Activated effector memory CD4-positive, alpha-beta T cell treated with anti-CD3 and anti-CD28 coated beads, Interleukin-2, amount 50 U/mL, for 16 hours (primary cell): ENCODE measurements around the gene CEP19.

ENCODE experiments used
- DNase-seq: peaks from one replicate; pipeline ENCODE4 v3.0.0-alpha.2; 2020

The CEP19 gene

DNA sequence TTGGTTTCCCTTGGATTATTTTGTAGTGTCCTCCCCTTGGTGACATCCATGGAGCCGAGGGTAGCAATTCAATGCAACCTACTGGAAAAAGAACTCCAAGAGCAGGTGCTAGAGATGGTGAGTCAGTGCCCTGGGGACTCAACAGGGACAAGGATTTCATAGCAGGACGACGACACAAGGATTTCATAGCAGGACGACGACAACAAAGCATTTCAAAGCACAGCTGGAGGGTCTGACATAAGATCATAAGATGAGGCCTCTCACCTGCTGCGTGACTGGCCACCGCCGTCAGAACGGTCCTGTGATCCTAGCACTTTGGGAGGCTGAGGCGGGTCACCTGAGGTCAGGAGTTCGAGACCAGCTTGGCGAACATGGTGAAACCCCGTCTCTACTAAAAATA, 50.0 kb downstream of the CEP19 start:
- no peak for DNase-seq

DNA sequence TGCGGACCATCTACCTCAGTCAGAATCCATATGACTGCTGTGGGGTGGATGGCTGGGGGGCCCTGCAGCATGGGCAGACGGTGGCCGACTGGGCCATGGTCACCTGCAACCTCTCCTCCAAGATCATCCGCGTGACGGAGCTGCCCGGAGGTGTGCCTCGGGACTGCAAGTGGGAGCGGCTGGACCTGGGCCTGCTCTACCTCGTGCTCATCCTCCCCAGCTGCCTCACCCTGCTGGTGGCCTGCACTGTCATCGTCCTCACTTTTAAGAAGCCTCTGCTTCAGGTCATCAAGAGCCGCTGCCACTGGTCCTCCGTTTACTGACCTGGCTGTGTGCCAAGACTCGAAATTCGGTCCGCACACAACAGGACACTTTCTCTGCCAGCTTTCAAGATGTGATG, 50.6 kb downstream of the CEP19 start:
- DNase-seq: no peak

DNA sequence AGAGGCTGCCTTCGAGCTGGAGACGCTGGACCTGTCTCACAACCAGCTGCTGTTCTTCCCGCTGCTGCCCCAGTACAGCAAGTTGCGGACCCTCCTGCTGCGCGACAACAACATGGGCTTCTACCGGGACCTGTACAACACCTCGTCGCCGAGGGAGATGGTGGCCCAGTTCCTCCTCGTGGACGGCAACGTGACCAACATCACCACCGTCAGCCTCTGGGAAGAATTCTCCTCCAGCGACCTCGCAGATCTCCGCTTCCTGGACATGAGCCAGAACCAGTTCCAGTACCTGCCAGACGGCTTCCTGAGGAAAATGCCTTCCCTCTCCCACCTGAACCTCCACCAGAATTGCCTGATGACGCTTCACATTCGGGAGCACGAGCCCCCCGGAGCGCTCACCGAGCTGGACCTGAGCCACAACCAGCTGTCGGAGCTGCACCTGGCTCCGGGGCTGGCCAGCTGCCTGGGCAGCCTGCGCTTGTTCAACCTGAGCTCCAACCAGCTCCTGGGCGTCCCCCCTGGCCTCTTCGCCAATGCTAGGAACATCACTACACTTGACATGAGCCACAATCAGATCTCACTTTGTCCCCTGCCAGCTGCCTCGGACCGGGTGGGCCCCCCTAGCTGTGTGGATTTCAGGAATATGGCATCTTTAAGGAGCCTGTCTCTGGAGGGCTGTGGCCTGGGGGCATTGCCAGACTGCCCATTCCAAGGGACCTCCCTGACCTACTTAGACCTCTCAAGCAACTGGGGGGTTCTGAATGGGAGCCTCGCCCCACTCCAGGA, 51.5 kb downstream of the CEP19 start:
- DNase-seq: no peak

DNA sequence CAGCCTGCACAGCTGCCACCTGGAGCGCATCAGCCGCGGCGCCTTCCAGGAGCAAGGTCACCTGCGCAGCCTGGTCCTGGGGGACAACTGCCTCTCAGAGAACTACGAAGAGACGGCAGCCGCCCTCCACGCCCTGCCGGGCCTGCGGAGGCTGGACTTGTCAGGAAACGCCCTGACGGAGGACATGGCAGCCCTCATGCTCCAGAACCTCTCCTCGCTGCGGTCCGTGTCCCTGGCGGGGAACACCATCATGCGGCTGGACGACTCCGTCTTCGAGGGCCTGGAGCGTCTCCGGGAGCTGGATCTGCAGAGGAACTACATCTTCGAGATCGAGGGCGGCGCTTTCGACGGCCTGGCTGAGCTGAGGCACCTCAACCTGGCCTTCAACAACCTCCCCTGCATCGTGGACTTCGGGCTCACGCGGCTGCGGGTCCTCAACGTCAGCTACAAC, 52.1 kb downstream of the CEP19 start:
- peak; percentile 60 for DNase-seq
